SK-MEL-5 (cell line): Measurements from ENCODE around the gene SLC28A1. TPM values are rescaled to one million over a fixed set of nuclear protein-coding genes. Genes with fewer than 3 reads are reported as not detected.
"Not testable (repeated sequence)": the region's sequence is repeated elsewhere in the genome, so short reads cannot be mapped to it uniquely, and the experiment has no call there.

Experiments
- DNase-seq: peaks from one replicate; pipeline ENCODE4 v3.0.0-alpha.2; 2016; ENCODE audit warnings: low read depth, low spot score
- in situ Hi-C: cut with HindIII; loops from 2 replicates; pipeline ENCODE4 v1.10.0; 2016; ENCODE audit warnings: low sequenced_read_pairs, high pct_unique_total_duplicates, low pct_unique_long_range_greater_than_20kb
- total RNA-seq: library from RNA; depleted of rRNA; stranded (reverse); fragments of >200 nt; shearing (Covaris generic); gene quantifications from 2 replicates; pipeline ENCODE4 v1.2.3, GENCODE V29; 2014

The SLC28A1 gene
- total RNA-seq, 1 experiment from 2014 or later: not detected

DNA sequence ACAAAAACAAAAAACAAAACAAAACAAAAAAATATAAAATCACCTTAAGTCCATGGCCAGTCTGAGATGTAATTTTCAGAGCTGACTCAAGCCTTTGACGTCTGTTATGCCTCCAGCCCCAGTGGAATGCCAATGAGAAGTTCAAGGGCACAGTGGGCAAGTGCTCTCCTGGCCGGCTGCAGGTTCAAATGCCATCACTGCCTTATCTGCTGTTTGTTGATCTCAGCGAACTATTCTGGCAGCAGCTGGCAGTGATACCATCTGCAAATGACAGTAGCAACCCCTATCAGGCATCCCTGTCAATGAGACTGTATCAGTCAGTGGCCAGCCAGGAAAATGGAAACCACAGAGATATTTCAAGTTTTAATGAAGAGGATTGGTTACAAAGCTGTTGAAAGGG lies 86.4 kb downstream of the SLC28A1 start:
- in situ Hi-C loops: no loop called here
- DNase-seq: no peak

- in situ Hi-C loops: no loop called here
- DNase-seq: no peak
Measured at GRCh38 chr15:84973492-84974460, 89.3 kb downstream of the SLC28A1 start.

DNA sequence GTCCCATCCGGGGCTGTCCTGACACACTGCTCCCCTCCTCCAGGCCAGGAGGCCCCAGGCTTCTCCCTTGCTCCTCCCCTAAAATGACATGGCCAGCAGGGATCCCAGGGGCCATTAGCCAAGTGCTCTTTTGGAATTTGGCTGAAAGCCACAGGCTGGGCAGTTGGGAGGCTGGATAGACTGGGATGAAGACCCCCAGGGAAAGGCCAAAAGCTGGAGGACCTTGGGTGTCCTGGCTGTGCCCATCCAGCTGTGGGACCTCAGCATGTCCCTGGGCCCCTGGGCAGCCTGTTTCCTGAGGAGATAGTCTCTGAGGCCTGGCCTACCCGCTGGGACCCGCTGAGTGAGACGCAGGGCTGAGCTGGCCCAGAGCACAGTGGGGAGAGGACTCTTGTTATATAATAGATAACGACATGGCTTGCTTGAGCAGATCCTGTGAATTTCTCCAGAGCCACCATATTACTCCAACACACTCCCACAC lies 91.4 kb downstream of the SLC28A1 start:
- in situ Hi-C loops: no loop called here
- DNase-seq: no peak

DNA sequence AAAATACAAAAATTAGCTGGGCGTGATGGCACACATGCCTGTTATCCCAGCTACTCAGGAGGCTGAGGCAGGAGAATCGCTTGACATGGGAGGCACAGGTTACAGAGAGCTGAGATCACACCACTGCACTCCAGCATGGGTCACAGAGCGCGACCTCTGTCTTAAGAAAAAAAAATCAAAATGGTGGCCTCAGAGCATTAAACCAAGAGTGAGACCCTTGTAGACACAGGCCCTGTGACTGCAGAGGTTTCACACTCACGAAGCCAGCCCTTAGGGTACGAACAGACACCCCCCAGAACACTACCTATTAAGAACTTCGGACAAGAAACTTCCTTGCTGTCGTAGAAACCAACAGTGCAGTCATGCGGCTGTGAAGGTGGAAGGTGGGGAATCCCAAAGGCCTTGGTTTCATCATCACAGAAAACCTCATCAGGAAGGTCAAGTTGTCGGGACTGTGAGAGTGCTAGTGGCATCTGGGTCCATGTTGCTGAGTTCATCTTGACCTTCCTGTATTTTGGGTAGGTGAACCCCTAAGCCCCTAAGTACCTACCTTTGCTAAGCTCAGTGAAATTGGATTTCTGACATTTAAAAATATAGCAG lies 92.4 kb downstream of the SLC28A1 start:
- in situ Hi-C loops: no loop called here
- no peak for DNase-seq

- DNase-seq: no peak
- in situ Hi-C loops: no loop called here
Measured at GRCh38 chr15:84979651-84980050, 95.2 kb downstream of the SLC28A1 start.

DNA sequence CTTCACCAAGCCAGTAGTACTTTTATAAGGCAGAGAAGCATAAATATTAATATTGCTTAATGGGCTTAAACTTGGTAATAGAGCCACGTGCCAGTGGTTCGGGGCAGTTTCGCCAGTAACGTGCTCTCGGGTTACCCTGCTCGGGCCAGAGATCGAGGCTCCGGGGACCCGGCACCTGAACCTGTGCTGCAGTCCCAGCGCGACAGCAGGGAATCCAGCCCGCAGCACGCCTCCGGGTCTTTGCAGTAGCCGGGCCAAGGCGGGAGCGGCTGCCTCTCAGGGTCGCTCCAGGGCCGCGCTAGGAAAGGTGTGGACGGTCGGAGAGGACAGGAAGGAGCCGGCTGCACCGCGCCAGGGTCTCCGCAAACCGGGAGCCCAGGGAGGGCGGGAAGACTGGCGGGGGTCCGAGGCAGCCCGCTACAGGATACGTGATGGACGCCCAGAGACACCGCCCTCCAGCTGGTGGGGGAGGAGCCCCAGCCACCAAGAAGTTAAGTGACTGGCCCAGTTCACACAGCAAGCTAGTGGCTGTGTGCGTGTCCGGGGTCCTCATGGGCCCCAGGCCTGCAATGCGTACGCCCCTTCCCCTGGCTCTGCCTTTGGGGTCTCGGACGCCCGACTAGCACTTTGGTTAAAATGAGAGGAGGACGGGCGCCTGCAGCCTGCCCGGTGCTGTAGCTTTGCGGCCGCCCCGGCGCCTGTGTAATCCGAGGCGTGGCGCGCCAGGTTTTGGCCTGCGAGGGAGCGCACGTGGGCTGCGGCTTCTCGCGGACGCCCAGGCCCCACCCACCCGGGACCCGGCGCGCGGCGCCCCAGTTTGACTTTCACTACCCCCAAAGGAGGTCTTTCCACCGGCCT lies 96.0 kb downstream of the SLC28A1 start:
- DNase-seq: peak; percentile 85
- in situ Hi-C loops: no loop called here

- in situ Hi-C loops: no loop called here
- peak; percentile 95 for DNase-seq
Measured at GRCh38 chr15:84981054-84981710, 96.7 kb downstream of the SLC28A1 start.

DNA sequence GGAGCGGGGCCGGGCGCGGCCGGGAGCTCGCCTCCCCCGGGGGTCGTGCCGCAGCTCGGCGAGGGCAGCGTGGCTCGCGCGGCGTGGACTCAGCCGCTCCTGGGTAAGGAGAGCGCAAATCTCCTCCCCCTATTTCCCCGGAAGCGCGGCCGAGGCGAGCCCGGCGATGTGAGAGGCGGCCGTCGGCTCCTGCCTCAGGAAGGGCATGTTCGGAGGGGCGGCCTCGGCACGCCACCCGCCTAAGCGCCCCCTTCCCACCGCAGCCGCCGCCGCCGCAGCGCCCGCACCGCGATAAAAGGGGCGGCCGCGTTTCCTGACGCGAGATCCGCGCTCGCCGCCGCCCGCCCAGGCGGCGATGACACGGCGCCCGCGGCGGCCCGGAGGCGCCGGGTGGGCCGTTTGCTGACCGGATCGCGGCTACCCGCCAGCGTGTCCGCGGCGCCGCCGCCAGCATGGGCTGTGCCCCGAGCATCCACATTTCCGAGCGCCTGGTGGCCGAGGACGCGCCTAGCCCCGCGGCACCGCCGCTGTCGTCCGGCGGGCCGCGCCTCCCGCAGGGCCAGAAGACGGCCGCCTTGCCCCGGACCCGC lies 97.3 kb downstream of the SLC28A1 start, which contains the start of gene PDE8A:
Gene PDE8A (plus strand): TSS at position 146 of the 590 bp plus-strand sequence. CDS start 307 bp downstream, at position 453.
- in situ Hi-C loops: no loop called here
- DNase-seq: no peak

GRCh38 chr15:84982301-84982920 lies 97.9 kb downstream of the SLC28A1 start:
- peak; percentile 19 for DNase-seq
- in situ Hi-C loops: no loop called here

DNA sequence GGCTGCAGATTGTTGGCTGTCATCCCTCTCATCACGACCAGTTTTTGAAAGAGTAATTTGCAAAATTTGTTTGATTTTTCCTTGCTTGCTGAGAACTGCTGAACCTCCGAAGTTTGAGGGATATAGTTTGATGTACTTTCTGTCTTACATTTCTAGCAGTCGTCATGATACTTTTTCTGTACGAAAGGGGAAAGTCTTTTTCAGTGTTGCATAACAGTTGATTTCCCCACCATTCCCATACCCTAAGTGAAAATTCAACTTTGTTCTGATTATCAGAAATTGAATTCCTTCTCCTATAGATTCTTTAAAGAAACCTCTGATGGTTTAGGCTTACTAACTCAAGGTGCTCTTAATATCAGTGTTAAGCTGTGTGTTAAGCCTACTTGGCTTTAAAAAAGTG lies 98.8 kb downstream of the SLC28A1 start:
- DNase-seq: no peak
- in situ Hi-C loops: no loop called here

DNA sequence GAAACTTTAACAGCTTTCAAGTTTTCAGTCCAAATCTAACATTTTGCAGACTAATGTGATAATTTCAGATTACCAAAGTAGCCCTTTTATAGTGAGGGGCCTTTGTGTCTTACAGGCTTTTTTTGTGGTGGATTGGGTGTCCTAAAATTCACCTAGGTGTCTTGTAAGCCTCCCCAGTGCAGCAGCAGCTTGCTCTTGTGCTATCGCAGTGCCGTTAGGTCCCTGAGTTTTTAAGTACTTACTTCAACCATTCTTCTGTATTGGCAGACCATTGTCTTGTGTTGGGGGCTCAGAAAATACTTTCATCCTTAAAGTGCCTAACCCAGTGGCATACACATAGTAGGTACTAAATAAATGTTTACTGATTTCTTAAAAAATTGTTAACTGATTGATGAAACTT lies 99.2 kb downstream of the SLC28A1 start:
- in situ Hi-C loops: no loop called here
- DNase-seq: no peak

- in situ Hi-C loops: no loop called here
- no peak for DNase-seq
Measured at GRCh38 chr15:84985158-84985557, 100.7 kb downstream of the SLC28A1 start.

DNA sequence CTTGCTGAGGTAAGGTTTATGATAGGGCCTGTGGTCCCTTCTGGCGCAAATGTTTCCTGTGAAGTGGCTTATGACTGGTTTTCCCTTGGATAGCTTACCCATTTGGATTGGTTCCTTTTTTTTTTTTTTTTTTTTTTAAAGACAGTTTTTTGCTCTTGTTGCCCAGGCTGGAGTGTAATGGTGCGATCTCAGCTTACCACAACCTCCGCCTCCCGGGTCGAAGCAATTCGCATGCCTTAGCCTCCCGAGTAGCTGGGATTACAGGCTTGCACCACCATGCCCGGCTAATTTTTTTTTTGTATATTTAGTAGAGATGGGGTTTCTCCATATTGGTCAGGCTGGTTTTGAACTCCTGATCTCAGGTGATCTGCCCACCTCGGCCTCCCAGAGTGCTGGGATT lies 102.9 kb downstream of the SLC28A1 start:
- DNase-seq, in situ Hi-C loops: not testable (repeated sequence)

DNA sequence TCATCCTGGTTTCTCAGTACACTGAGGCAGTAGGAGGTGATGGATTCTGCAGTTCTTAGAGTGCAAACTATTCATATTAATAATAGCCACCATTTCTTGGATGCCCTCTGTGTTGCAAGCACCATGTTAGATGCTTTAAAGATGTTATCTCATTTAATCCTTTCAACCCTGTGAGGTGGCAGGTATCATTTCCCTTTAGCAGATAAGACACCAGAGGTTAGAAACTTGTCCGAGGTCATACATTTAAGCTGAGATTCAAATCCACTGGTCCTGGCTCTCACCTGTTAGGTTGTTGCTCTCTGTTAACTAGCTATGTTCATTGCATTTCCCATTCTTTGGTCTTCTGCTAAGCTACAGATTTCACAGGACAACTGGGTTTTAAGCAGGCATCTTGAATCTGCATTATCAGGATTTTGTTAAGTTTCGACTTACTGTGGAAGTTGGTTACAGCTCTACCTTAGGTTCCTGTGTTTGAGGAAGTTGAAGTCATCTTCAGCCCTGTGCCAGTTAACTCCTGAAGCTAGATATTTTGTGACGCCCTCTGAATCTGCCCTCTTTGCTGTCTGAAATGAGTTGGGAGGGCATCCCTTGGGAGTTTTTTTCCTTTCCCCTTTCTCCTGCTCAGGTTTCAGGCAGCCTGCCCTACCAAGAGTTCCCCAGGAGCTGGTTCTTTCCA lies 103.6 kb downstream of the SLC28A1 start:
- in situ Hi-C loops: no loop called here
- DNase-seq: no peak

DNA sequence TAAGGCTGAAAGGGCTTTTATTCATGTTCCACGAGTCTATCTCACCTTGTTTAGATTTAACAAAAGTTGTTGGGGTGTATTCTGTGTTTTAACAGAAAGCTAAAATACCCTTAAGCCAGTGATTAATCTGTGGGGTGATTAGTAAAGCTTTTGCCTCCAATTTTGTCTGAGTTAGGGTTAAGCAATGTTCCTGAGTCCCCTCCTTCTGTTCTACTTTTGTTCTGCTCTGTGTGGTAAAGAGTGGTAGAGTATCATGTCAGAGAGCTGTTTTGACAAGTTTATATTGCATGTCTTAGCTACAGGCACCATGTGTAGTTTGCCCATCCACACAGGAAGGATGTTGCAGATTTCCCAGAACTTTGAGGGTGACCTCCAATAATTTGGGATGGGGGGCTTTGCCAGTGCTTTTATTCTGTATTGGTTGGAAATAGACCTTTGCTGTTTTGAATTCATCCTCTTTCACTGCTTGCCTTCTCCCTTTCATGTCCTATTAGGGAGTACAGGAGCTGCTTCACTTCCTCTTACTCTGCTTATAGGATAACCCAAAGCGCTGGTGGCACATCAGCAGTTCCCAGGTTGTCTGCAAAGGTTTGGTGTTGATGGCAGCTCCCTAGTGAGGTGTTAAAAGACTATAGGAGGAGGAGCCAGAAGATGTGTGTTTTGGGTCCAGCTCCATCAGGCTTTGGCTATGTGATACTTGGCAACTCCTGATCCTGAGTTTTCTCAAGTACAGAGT lies 104.6 kb downstream of the SLC28A1 start:
- in situ Hi-C loops: no loop called here
- no peak for DNase-seq

DNA sequence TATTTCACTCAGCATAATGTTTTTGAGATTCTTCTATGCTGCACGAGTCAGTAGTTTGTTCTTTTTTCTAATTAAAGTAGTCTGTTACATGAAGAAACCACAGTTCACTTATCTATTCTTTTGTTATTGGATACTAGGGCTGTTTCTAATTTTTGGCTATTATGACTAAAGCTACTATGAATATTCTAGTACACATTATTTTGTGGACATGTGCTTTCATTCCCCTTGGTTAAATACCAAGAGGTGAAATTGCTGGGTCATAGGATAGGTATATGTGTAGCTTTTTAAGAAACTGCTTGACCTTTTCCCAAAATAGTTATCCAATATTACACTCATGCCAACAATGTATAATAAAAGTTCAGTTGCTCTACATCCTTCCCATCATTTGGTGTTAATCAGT lies 106.0 kb downstream of the SLC28A1 start:
- in situ Hi-C loops: no loop called here
- no peak for DNase-seq
